GM12878 (cell line): ENCODE measurements around the gene AGBL1. TPM values are rescaled to one million over a fixed set of nuclear protein-coding genes. Genes with fewer than 3 reads are reported as not detected.

Source experiments
- ATAC-seq: fragments of 200-7000 bp; cut with Tn5 transposase; 3 replicates; pipeline ENCODE4 v1.9.1; 2020; ENCODE audit warnings: mild to moderate bottlenecking, moderate library complexity
- BruUV-seq: library from RNA; stranded (reverse); fragments of 400-500 nt; replicated peaks from 2 replicates; lab custom pipeline; 2021; lab: Mats Ljungman, UMichigan
- CTCF ChIA-PET: fragments of 300-600 bp; sonication (Branson Sonifier 250); formaldehyde crosslinking; extraction: SDS; loops from one replicate; lab custom pipeline; 2021; ENCODE audit warnings: inconsistent platforms; lab: Yijun Ruan, JAX
- POLR2A ChIA-PET: fragments of 350-600 bp; formaldehyde crosslinking; extraction: SDS; loops from one replicate; lab custom pipeline; 2021; ENCODE audit warnings: inconsistent platforms; lab: Charles Lee
- RAD21 ChIA-PET: fragments of 300-600 bp; sonication (Branson Sonifier 250); formaldehyde crosslinking; loops from one replicate; lab custom pipeline; 2023; ENCODE audit warnings: antibody characterized with exemption; ENCODE audit not compliant: unreplicated experiment; lab: Charles Lee
- SMC1A ChIA-PET: fragments of 300-600 bp; sonication (Branson Sonifier 250); formaldehyde crosslinking; loops from one replicate; lab custom pipeline; 2023; ENCODE audit not compliant: unreplicated experiment, uncharacterized antibody; lab: Charles Lee
- DNase-seq: peaks from one replicate; pipeline ENCODE4 v3.0.0-alpha.2; 2011; ENCODE audit warnings: low read depth, low spot score
- FAIRE-seq: peaks from 3 replicates; lab custom pipeline; 2011; peaks lifted over from hg19 to GRCh38; lab: Jason Lieb, UNC
- H2AFZ ChIP-seq: 2 replicates; pipeline ENCODE4 v1.6.0; 2011; ENCODE audit warnings: low read depth, low read length, control low read depth; ENCODE audit not compliant: control insufficient read depth
- H3K27ac ChIP-seq: 2 replicates; pipeline ENCODE4 v1.5.1; 2011; ENCODE audit warnings: control low read depth; ENCODE audit not compliant: control insufficient read depth, insufficient read depth
- H3K27me3 ChIP-seq, 2 experiments: replicated peaks in 1 of 2; 2 replicates each; pipeline versions ENCODE4 v1.6.0 to v1.6.1; 2011; ENCODE audit warnings: low read length in 1 of 2; ENCODE audit not compliant: control insufficient read depth in 2 of 2, insufficient read depth in 2 of 2
- H3K36me3 ChIP-seq, 2 experiments: 2 replicates each; pipeline ENCODE4 v1.5.1; 2011; ENCODE audit warnings: low read length in 1 of 2; ENCODE audit not compliant: control insufficient read depth in 2 of 2, insufficient read depth in 2 of 2
- H3K4me1 ChIP-seq: 2 replicates; pipeline ENCODE4 v1.6.1; 2011; ENCODE audit warnings: mild to moderate bottlenecking, low read length, moderate library complexity, mixed read lengths; ENCODE audit not compliant: control insufficient read depth, insufficient read depth
- H3K4me2 ChIP-seq: 2 replicates; pipeline ENCODE4 v1.6.0; 2011; ENCODE audit warnings: control low read depth; ENCODE audit not compliant: control insufficient read depth, insufficient read depth
- H3K4me3 ChIP-seq: fragments of 200-600 bp; sonication (generic); 2 replicates; pipeline ENCODE4 v1.5.1; 2016
- H3K79me2 ChIP-seq: 2 replicates; pipeline ENCODE4 v1.6.0; 2011; ENCODE audit warnings: low read length; ENCODE audit not compliant: control insufficient read depth, insufficient read depth
- H3K9ac ChIP-seq: 2 replicates; pipeline ENCODE4 v1.8.0; 2011; ENCODE audit warnings: low read length, control low read depth, mixed read lengths; ENCODE audit not compliant: control insufficient read depth, insufficient read depth
- H3K9me3 ChIP-seq: replicated peaks from 3 replicates; pipeline ENCODE4 v1.5.1; 2011; ENCODE audit warnings: mild to moderate bottlenecking, low read length; ENCODE audit not compliant: control insufficient read depth, insufficient read depth
- H4K20me1 ChIP-seq: 2 replicates; pipeline ENCODE4 v1.6.0; 2011; ENCODE audit not compliant: control insufficient read depth, insufficient read depth
- ASH2L ChIP-seq: fragments of 300-600, 200-600 bp; sonication (generic); IDR thresholded peaks from 2 replicates; pipeline ENCODE4 v1.6.1; 2017; ENCODE audit warnings: low read depth, mild to moderate bottlenecking, borderline replicate concordance
- BRCA1 ChIP-seq: IDR thresholded peaks from 2 replicates; pipeline ENCODE4 v1.6.1; 2011; ENCODE audit warnings: low read depth, low read length, improper control_type of control experiment
- CBX5 ChIP-seq: sonication (generic); IDR thresholded peaks from 2 replicates; pipeline ENCODE4 v1.6.1; 2016; ENCODE audit warnings: low read depth, moderate library complexity, mild to moderate bottlenecking, inconsistent platforms
- ETV6 ChIP-seq, 2 experiments: fragments of 450-650 bp in 1 of 2; IDR thresholded peaks in 1 of 2; conservative IDR thresholded peaks in 1 of 2; 2 replicates each; pipeline ENCODE4 v1.6.1; 2014; ENCODE audit warnings: antibody characterized with exemption in 1 of 2, borderline replicate concordance in 1 of 2, low read depth in 1 of 2, mild to moderate bottlenecking in 1 of 2, moderate library complexity in 1 of 2
- GATAD2B ChIP-seq: fragments of 450-650 bp; conservative IDR thresholded peaks from 2 replicates; pipeline ENCODE4 v1.6.1; 2017; ENCODE audit warnings: low read depth, mild to moderate bottlenecking, moderate library complexity
- HDAC6 ChIP-seq: fragments of 200-600 bp; sonication (generic); IDR thresholded peaks from one replicate; pipeline ENCODE4 v1.8.0; 2017; ENCODE audit warnings: antibody characterized with exemption; ENCODE audit not compliant: unreplicated experiment
- JUND ChIP-seq: IDR thresholded peaks from 2 replicates; pipeline ENCODE4 v1.6.1; 2012; ENCODE audit warnings: low read depth, mild to moderate bottlenecking, low read length, improper control_type of control experiment, moderate library complexity
- KLF5 ChIP-seq: fragments of 450-650 bp; IDR thresholded peaks from 2 replicates; pipeline ENCODE4 v1.6.1; 2014; ENCODE audit warnings: mild to moderate bottlenecking; ENCODE audit not compliant: partially characterized antibody
- LARP7 ChIP-seq: fragments of 450-650 bp; IDR thresholded peaks from 2 replicates; pipeline ENCODE4 v1.6.1; 2017; ENCODE audit warnings: mild to moderate bottlenecking
- NFIC ChIP-seq: IDR thresholded peaks from 2 replicates; pipeline ENCODE4 v1.6.1; 2012; ENCODE audit warnings: low read depth, mild to moderate bottlenecking, inconsistent platforms, low read length, moderate library complexity
- POLR2AphosphoS5 ChIP-seq: IDR thresholded peaks from 2 replicates; pipeline ENCODE4 v1.6.1; 2011; ENCODE audit warnings: mild to moderate bottlenecking, low read length, inconsistent platforms
- RAD21 ChIP-seq: IDR thresholded peaks from 2 replicates; pipeline ENCODE4 v1.6.1; 2011; ENCODE audit warnings: mild to moderate bottlenecking, low read depth, low read length, moderate library complexity; ENCODE audit not compliant: insufficient read depth
- RB1 ChIP-seq: fragments of 450-650 bp; formaldehyde crosslinking; IDR thresholded peaks from 2 replicates; pipeline ENCODE4 v1.6.1; 2017; ENCODE audit warnings: mild to moderate bottlenecking, borderline replicate concordance
- ZBTB4 ChIP-seq: fragments of 450-650 bp; formaldehyde crosslinking; IDR thresholded peaks from 2 replicates; pipeline ENCODE4 v1.4.0; 2022; ENCODE audit warnings: mild to moderate bottlenecking, moderate library complexity
- ZNF217 ChIP-seq: fragments of 450-650 bp; IDR thresholded peaks from 2 replicates; pipeline ENCODE4 v1.6.1; 2017; ENCODE audit warnings: antibody characterized with exemption, mild to moderate bottlenecking
- WGBS: methylation state at CpG from one replicate; pipeline ENCODE4 v1.1.6; 2016; ENCODE audit warnings: low lambda C conversion rate; ENCODE audit not compliant: insufficient replicate concordance, insufficient coverage; ENCODE audit errors: missing lambda C conversion rate; 5-methylcytosine and 5-hydroxymethylcytosine counted together
- in situ Hi-C: fragments of 300-500 bp; cut with MboI; formaldehyde crosslinking; loops from 9 replicates; pipeline ENCODE4 v1.14.3; 2018; ENCODE audit warnings: mixed read lengths
- intact Hi-C: fragments of 100-400 bp; cut with micrococcal nuclease; formaldehyde crosslinking; loops from one replicate; pipeline ENCODE4 v1.14.2; 2022; ENCODE audit not compliant: unreplicated experiment
- polyA plus RNA-seq, 11 experiments: library from polyadenylated mRNA; depleted of rRNA in 4 of 11; unstranded in 6 of 11; stranded (reverse) in 5 of 11; fragments of >200 nt; fragmentation: Nextera tagmentation in 4 of 11; fragmentation: Illumina TruSeq in 1 of 11; extraction: Ambion mirVana in 4 of 11; extraction: Trizol in 1 of 11; gene quantifications; 1 replicate in 1 of 11; 2 replicates in 10 of 11; pipeline versions ENCODE4 v1.2.1 to v1.2.3, GENCODE V29; 2011 to 2016; ENCODE audit warnings: inconsistent platforms in 2 of 11, missing spikeins in 2 of 11, low read depth in 1 of 11
- total RNA-seq, 4 experiments: library from RNA; depleted of rRNA in 3 of 4; stranded (reverse); fragments of >200 nt in 3 of 4; fragmentation: Illumina TruSeq in 1 of 4; extraction: Trizol in 1 of 4; gene quantifications; 2 replicates each; pipeline versions ENCODE4 v1.2.1 to v1.2.3, GENCODE V29; 2013 to 2021

The AGBL1 gene
- total and polyA plus RNA-seq, 10 of the 15 experiments (the other 5 are each of a cell fraction or from before 2014, with no cell fraction given), result not detected

- ChIA-PET RAD21 (no interaction called here), POLR2A (no interaction called here)
- no peaks in the 10 kb centered on the region for H4K20me1 ChIP-seq
- no peak for FAIRE-seq
- in situ Hi-C loops, result no loop called here
- DNase-seq, result no peak
- no peak for ATAC-seq
- no peaks in the 10 kb centered on the region for H3K36me3 ChIP-seq
- TF ChIP-seq ZNF217 (no peak), ASH2L (no peak), KLF5 (no peak), ETV6 (conservative IDR thresholded peaks at IDR 0.05 in 1 of 2, IDR thresholded peaks at IDR 0.05 in 1 of 2; ENCODE audit: borderline replicate concordance in 1 of 2, low read depth in 1 of 2) (no peak)
- TF ChIP-seq, all 136 proteins: peak for 0
- Histone ChIP-seq H2AFZ (no peak overlapping the region), H3K9ac (no peak overlapping the region), H3K4me2 (no peak overlapping the region), H3K27ac (no peak overlapping the region), H3K9me3 (no peaks in the 10 kb centered on the region), H3K27me3 (no peaks in the 10 kb centered on the region), H3K4me1 (no peaks in the 10 kb centered on the region), H3K79me2 (no peaks in the 10 kb centered on the region), H3K4me3 (no peak overlapping the region)
- ChIA-PET SMC1A (no interaction called here), CTCF (no interaction called here)
- intact Hi-C loops, result no loop called here
- no TSS peak for BruUV-seq
- 4% methylated on average over 4 of the region's 4 CpGs for WGBS
Measured at GRCh38 chr15:86969364-86969763, 889.7 kb downstream of the AGBL1 start.

- TF ChIP-seq POLR2AphosphoS5 (no peak), CBX5 (no peak), LARP7 (no peak), NFIC (no peak), ZBTB4 (no peak), GATAD2B (no peak), ZNF217 (no peak), RAD21 (no peak), HDAC6 (no peak), JUND (no peak), RB1 (no peak), BRCA1 (no peak)
- TF ChIP-seq, all 136 proteins: peak for 0
- no peak overlapping the region for H2AFZ ChIP-seq
- intact Hi-C loops (no loop called here), in situ Hi-C loops (no loop called here)
- RAD21 ChIA-PET, result no interaction called here
- H3K79me2 ChIP-seq, result no peaks in the 10 kb centered on the region
- H3K4me1 ChIP-seq, result no peaks in the 10 kb centered on the region
- no peaks in the 10 kb centered on the region for H4K20me1 ChIP-seq
- WGBS, result 42% methylated on average over 2 of the region's 2 CpGs
- FAIRE-seq, result no peak
- no peak overlapping the region for H3K4me2 ChIP-seq
- no TSS peak for BruUV-seq
- no peak for DNase-seq
- no peaks in the 10 kb centered on the region for H3K27me3 ChIP-seq
- no peaks in the 10 kb centered on the region for H3K9me3 ChIP-seq
- SMC1A ChIA-PET, result no interaction called here
- no peak overlapping the region for H3K4me3 ChIP-seq
- H3K27ac ChIP-seq, result no peak overlapping the region
- POLR2A ChIA-PET, result no interaction called here
- CTCF ChIA-PET, result interaction anchor here (1.2 kb wide), 1 partner anchor 16 kb away, joined by 3 read pairs; no protein-coding TSS in a partner anchor
- no peak for ATAC-seq
- no peak overlapping the region for H3K9ac ChIP-seq
- no peaks in the 10 kb centered on the region for H3K36me3 ChIP-seq
Measured at GRCh38 chr15:86973284-86973844, 893.7 kb downstream of the AGBL1 start.
